ENCODE measurements around the gene HSBP1L1. TPM values are rescaled to one million over a fixed set of nuclear protein-coding genes. Genes with fewer than 3 reads are reported as not detected.
A peak's percentile ranks its signal among the peaks of the same experiment; 100 is the strongest.

Gene HSBP1L1
- 21.4 TPM for total RNA-seq

DNA sequence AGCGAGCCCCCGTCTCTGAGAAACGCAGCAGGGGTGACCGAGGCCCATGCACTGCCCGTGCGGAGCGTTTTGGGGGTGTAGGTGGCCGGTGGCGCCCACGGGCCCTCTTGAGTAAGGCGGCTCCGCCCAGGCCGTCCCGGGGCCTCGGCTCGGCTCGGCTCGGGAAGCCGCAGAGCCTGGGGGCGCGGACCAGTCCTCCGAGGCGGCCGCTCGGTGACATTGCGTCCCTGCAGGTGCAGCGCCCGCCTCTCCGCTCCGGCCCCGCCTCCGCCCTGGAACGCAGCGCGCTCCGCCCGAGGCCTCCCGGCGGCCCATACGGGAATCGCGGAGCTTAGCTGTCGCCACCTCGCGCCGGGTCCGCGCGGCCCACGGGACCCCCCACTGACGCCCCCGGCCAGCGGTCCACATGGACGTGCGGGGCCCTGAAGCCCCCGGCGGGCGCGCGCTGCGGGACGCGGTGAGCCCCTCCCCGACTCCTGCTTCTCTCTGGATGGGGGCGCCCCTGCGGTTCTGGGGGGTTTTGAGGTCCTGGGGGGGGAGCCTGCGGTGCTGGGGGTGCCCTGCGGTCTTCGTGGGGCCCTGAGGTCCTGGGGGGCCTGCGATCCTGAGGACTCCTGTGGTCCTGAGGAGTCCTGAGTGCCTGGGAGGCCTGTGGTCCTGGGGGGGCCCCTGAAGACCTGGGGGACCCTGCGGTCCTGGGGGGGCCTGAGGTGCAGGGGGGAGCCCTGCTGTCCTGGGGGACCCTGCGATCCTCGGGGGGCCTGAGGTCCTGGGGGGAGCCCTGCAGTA is at the start of gene HSBP1L1:
Gene HSBP1L1, plus strand, starts transcription at position 314 of the 789 bp plus-strand sequence. Its CDS starts 93 bp downstream, at position 407.
- peak; percentile 62 for DNase-seq (ENCODE audit: low spot score)

DNA sequence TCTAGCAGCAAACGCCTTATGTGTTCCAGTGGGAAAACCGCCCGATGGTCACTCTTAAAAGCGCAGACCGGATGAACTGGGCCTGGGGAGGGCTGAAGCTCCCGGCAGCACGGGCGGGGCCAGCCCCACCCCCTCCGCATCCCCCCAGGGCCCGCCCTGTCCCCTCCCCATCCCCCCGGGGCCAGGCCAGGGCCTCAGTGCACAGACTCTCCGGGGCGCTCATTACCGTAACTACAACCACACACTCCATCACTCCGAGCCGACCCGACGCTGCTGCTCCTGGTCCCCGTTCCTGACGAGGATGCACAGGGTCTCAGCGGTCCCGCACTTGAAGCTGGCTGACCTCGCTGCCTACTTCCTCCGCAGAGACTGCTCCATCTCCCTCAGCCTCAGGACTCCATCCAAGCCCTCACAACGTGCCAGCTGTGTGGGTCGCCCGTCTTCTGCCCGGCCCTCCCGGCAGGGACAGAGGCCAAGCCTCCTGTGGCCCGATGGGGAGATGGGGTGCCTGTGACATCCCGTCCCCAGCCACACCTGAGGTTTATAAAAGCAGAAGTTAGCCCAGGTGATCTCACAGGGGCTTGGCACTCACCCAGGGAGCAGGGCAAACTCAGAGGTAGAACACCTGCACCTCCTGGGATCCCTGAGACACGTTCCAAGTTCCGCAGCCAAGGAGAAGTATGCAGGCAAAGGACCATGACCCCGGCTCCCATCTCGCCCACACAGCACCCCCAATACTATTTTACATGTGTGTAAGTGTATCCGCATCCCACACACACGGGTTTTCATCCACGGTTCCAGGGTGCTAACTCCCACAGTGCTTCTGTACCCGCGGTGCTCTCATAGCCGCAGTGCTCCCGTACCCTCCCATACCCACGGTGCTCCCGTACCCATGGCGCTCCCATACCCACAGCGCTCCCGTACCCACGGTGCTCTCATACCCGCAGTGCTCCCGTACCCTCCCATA is 49.0 kb upstream of the HSBP1L1 start:
- peak; percentile 6 for DNase-seq (ENCODE audit: low spot score)

GRCh38 chr18:79916128-79916494 is 48.3 kb upstream of the HSBP1L1 start:
- no peak for DNase-seq (ENCODE audit: low spot score)

DNA sequence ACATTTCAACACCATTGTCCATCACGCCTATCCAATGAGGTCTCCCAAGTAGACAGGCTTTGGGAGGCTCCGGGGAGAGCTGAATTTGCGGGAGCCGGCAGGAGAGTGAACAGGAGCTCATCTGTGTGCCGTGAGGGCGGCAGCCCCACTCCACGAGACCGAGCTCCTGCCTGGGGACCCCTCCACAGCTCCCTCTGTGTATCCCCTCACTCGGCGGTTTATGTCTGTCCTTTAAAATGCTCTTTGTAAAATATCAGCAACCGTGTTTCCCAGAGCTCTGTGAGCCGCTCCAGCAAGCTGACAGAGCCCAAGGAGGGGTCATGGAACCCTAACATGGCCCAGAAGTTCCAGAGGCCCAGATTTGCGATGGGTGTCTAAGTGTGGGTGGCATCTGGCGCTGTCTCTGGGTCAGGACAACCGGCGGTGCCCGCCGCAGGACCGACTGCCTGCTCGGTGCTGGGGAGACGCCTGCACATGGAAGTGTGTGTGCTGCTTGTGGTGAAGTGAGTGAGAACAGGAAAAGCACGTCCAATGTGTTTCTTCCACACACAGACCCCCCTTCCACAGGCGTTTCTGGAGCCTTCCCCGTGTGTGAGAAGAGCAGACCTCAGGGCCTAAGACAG is 47.8 kb upstream of the HSBP1L1 start:
- peak; percentile 8 for DNase-seq (ENCODE audit: low spot score)

DNA sequence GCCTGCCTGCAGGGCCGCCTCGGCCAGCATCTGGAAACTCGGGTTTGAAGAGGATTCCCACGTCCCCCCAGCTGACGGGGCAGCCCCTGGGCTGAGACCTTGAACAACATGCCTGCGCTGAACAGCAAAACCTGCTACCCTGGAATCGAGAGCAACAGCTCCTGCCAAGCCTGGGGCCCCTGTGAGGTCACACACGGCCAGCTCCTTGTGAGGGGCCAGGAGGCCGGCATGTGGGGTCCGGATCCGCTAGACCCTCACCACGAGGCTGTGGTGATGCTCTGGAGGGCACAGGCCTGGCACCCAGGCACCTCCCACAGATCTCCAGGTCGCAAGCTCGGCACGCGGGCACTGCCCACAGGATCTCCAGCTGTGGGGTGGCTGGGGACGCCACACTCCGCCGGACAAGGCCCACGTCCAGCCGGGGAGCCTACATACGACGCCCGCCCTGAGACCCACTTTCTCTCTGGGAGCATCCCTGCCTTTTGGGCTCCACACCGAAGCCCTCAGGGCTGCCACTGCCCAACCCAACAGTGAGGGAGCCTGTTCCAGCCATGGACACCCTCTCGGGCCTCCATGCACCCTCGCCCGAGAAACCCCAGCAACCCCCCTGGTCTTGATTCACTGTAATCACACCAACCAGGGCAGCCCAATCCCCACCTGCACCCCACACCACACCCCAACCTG is 47.1 kb upstream of the HSBP1L1 start:
- DNase-seq (ENCODE audit: low spot score): peak; percentile 7

DNA sequence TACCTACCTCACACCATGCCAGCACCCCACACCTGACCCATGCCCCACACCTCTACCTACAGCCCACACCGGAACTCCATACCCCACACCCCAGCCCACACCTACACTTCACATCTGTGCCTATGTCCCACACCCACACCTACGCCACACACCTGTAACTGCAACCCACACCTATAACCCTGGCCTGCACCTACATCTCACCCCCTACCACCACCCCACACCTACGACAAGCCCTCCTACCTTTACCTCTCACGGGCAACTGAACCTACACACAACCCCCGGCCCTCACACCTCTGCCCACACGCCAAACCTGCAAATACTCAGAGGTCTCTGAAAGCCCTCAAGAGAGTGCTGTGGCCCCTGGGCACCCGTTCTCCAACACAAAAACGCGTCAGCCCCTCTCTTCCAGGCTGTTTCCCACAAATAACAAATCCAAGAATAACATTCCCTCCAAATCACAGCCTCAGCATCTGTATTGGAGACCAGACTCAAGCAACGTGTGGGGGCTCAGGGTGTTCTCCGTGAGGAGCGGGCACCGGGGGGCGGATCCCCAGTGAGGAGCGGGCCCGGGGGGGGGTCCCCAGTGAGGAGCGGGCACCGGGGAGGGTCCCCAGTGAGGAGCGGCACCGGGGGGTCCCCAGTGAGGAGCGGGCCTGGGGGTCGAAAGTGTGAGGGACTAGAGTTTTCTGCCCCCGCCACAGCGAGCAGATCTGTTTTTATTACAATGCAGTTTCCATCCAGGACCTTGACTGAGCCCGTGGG is 46.4 kb upstream of the HSBP1L1 start:
- DNase-seq (ENCODE audit: low spot score): peak; percentile 8

DNA sequence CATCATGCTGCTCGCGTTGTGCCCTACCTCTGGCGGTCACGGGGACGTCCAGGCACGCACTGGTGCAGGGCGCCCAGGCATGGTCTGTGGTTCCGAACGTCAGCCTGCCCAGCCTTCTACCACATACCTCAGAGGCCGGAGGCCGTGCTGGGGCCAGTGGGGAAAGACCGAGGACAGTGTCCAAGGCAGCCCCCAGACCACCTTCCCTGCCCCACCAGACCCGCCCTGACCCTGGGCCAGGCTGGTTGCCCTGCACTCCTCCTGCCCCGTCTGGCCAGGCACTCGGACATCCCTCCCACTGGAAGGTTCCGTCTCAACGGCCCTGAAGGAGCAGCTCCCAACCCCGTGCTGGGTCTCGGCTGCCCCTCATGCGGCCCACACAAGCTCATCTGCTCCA is 45.8 kb upstream of the HSBP1L1 start:
- DNase-seq (ENCODE audit: low spot score): peak; percentile 6

GRCh38 chr18:79919089-79919488 is 45.4 kb upstream of the HSBP1L1 start:
- DNase-seq (ENCODE audit: low spot score): peak; percentile 9

GRCh38 chr18:79921984-79922965 is 42.2 kb upstream of the HSBP1L1 start:
- DNase-seq (ENCODE audit: low spot score): no peak

- no peak for DNase-seq (ENCODE audit: low spot score)
These were observed 41.5 kb upstream of the HSBP1L1 start for GRCh38 chr18:79922971-79923411.

DNA sequence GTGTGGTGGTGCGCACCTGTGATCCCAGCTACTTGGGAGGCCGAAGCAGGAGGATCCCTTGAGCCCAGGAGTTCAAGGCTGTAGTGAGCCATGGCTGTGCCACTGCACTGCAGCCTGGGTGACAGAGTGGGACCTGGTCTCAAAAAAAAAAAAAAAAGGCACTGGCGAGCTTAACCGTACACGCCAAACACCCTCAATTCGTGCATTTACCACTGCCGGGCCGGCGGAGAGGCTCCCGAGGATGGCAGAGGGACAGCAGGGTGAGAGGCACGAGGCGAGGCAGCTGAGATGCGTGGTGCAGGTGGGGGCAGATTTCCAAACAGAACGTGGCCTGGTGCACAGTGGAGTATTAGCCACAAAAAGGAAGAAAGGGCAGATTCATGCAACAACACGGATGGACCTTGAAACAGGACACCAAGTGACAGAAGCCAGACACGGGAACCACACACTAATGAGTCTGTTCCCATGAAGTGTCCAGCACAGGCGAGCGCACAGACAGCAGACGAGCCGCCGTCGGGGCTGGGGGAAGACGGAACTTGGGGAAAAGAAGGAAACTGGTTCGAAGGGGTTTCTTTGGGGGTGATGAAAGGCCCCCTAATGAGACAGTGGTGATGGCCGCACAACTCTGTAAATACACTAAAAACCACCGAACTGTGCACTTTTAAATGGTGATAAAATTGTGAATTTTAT is 40.4 kb upstream of the HSBP1L1 start:
- DNase-seq (ENCODE audit: low spot score): no peak

DNA sequence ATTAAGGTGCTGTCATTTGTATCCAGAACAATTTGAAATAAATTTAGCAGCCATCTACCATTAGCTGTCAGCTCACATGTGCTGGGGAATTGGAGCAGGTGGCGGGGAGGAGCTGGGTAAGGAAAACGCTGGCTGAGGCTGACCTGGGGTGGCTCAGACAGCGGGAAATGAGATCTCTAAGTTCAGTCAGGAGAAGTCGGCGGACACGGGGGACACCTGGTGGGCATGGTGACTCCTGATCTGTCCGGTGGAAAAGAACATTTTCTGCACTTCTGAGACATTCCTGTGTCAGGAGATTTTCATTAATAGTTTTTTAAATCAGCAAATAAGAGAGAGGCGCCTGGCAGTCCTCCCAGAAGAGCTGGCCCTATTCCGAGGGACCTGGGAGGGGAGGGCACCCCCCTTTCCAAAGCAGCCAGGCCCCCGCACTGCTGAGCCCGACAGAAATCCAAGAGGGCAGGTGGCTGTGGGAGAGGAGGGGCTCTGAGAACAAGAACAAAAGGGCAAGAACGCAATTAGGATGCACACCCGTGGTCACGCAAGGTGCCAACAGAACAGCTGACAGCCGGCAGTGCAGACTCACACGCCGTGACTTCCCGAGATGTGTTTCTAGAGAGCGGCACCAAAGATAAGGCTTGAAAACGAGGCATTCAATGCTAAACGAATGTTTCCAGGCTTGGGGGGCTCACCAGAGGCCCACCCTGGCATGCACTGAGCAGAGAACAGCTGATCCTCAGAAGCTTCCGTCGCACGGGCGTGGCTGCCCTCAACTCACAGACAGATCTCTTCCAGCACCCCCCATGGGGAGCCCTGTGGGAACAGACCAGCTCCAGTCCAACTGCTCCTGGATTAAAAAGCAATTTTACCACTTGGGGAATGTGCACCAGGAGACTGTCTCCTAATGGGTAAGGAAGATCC is 39.4 kb upstream of the HSBP1L1 start:
- no peak for DNase-seq (ENCODE audit: low spot score)

DNA sequence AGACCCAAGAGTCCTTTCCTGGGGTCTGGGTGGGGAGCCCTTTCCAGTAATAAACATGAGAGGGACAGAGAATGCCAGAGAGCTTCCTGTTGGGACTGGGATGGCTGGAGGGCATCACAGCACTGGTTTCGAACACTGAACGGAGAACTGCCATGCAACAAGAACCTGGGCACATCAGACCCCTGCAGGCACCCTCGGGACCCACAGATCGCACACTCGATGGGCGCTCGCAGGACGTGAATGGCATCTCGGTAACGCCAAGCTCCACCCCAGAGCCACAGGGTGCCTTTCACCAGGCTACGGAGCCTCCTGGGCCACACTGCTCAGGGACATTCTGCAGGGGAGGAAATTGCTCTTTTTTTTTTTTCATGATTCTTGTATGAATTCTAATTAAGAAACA is 38.1 kb upstream of the HSBP1L1 start:
- DNase-seq (ENCODE audit: low spot score): no peak

DNA sequence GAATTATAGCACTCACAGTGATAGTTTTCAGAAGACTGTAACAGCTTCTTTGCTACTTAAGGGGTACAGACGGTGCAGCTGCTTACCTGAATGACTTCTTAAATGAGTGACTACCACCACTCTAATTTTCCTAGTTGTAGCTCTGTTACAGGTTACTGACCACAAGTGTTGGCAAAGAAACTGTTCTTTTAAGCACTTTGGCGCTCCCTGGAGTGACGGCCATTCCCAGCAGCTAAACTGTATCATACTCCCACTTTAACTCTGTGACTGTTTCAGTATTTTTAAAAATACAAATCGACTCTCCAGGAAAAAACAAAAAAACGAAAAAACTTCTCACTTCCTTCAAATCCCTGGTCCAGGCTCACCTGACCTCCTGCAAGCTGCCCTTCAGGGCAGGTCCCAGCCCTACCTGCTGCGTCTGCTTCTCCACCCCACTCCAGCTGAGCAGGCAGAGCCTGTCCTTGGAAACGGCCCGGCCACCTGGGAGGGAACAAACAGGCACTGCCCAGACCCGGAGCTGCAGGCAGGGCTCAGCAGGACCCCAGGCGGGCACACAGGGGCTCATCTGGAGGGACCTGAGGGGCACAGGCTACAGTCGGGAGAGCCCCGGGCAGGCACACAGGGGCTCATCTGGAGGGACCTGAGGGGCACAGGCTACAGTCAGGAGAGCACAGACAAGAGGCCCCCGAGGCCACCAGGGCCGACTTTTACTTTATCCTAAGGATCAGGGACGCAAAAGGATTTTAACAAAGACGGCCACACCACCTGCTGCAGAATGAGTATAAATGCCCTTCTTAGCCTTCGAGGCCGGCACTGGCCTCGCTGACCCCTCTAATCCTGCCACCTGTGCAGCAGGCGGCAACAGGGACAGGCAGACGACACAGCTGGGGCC is 37.5 kb upstream of the HSBP1L1 start:
- DNase-seq (ENCODE audit: low spot score): no peak

DNA sequence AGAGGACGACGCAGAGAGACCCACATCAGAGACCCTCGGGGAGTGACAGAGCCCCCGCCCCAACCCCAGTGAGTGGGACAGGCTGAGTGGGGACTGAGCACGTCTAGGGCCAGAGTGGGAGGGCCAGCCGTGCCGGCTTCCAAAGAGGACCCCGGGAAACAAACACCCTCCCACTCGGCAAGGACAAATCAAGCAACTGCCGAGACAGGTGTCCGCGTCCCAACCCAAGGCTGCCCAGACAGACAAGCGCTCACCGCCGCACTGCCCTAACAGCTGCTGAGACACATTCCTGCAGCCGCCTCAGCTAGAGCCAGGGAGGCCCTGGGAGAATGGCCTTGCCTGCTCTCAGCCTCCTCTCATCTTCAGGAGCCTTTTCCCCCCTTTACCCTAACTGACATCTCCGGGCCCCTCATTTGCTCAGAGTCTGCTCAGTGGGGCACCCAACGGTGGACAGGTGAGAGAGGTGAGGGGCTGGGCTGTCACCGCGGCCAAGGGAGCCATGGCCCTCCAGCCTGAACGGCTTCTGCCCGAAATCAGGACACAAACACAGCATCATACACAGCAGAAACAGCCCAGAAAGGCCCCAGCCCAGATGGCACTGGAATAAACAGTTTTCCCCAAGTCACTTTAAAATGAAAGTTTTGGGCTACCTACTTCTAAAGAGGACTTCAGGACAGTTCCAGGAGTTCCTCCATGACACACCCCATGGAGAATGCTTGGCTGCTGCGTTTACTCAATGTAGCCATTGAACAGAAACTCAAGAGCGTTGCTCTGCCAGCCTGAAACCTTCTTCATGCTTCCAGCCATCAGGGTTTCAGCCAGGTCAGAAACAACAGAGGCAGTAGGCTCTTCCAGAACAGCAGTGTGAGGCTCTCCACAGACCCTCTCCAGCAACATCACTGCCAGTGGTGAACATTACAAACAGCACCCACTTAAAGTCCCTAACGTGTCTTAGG is 36.6 kb upstream of the HSBP1L1 start:
- DNase-seq (ENCODE audit: low spot score): no peak

DNA sequence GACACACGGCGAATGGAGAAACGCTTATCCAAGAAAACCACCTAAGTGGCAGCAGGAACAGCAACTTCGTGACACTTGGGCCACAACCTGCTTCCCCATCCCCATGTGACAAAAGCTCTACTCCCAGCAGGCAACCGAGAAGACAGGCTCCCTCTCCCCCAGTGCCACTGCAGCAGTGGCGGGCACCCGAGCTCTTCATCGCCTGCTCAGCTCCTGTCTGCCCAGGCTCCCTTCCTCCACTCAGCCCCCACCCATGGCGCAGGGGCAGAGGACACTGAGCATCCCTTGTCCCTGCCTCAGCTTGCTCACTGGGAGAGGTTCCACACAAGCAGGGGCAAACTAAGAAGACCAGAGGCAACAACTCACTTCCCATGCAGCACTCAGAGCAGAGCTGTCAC is 35.9 kb upstream of the HSBP1L1 start:
- DNase-seq (ENCODE audit: low spot score): no peak

All from mucosa of gallbladder (tissue), 1 donor.